HG03280 (cell line): ENCODE results near the gene OR8G1.
"Not testable (repeated sequence)": the region's sequence is repeated elsewhere in the genome, so short reads cannot be mapped to it uniquely, and the experiment has no call there.

Source experiments
- ATAC-seq: cut with Tn5 transposase; IDR thresholded peaks from one replicate; pipeline ENCODE4 v1.9.1; 2021; ENCODE audit warnings: mild to moderate bottlenecking, moderate library complexity; ENCODE audit not compliant: unreplicated experiment

The OR8G1 gene

DNA sequence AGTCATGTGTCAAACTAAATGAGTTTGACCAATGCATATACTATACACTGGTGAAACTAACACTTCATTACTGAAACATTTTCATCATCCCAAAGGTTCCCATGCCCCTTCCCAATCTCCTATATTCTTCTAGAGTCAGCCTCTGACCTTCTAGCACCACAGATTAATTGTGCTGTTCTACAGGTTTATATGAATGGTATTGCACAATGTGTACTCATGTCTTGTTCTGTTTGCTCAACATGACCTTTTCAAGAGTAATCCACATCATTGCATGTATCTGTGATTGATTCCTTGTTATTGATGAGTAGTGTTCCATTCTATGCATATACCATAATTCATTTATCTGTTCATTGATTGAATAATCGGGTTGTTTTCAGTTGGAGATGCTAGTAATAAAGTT, 7.5 kb upstream of the OR8G1 start:
- no peak for ATAC-seq

DNA sequence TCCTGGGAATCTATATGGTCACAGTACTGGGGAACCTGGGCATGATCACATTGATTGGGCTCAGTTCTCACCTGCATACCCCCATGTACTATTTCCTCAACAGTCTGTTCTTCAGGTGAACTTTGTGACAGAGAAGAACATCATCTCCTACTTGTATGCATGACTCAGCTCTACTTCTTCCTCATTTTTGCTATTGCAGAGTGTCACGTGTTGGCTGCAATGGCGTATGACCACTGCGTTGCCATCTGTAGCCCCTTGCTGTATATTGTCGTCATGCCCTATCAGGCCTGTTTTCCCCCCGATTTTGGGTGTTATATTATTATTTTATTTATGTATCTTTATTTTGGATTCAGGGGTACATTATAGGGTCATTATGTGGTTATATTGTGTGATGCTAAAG, 2.4 kb upstream of the OR8G1 start:
- ATAC-seq: no peak

DNA sequence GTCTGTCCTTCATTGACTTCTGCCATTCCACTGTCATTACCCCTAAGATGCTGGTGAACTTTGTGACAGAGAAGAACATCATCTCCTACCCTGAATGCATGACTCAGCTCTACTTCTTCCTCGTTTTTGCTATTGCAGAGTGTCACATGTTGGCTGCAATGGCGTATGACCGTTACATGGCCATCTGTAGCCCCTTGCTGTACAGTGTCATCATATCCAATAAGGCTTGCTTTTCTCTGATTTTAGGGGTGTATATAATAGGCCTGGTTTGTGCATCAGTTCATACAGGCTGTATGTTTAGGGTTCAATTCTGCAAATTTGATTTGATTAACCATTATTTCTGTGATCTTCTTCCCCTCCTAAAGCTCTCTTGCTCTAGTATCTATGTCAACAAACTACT, 9.0 kb downstream of the OR8G1 start:
- not testable (repeated sequence) for ATAC-seq

DNA sequence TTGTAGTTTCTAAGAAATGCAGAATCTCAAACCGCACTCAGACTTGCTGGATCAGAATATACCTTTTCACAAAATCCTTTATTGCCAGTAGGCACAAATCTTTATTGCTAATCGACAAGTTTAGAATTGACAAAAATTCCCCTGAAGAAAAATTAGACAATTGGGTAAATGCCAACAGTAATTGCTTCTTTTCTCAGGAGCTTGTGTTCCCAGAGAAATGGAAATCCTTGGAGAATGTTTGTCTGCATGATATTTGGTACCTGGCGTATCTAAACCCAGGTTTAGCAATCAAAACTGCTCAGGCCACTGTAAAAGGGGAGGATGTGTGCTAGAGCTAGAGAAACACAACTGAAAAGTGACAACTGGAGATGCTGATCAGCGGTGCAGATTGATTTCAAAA, 15.2 kb downstream of the OR8G1 start, which contains the start of gene OR8G5:
Gene OR8G5, plus strand, starts transcription at position 301 of the 400 bp plus-strand sequence. CDS start 8,556 bp downstream, outside the sequence.
- no peak for ATAC-seq

DNA sequence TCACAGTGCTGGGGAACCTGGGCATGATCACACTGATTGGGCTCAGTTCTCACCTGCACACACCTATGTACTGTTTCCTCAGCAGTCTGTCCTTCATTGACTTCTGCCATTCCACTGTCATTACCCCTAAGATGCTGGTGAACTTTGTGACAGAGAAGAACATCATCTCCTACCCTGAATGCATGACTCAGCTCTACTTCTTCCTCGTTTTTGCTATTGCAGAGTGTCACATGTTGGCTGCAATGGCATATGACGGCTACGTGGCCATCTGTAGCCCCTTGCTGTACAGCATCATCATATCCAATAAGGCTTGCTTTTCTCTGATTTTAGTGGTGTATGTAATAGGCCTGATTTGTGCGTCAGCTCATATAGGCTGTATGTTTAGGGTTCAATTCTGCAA, 24.1 kb downstream of the OR8G1 start:
- not testable (repeated sequence) for ATAC-seq

DNA sequence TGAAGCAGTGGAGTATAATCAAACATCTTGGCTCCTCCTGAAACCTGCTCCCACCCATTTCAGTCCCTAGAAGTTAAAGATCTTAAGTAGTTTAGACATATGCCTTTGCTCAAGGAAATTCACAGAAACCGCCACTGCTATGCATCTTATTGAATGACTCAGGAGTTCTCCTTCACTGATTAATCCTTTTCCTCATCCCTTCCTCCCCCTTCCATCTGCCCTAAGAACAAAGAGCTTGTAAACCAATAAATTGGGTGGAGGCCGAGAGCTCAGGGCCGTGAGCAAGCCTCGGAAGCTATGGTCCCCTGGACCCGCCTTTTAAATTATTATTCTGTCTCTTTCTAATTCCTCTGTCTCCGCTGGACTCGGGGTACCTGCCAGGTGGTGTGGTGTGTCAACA, 30.0 kb downstream of the OR8G1 start:
- not testable (repeated sequence) for ATAC-seq

DNA sequence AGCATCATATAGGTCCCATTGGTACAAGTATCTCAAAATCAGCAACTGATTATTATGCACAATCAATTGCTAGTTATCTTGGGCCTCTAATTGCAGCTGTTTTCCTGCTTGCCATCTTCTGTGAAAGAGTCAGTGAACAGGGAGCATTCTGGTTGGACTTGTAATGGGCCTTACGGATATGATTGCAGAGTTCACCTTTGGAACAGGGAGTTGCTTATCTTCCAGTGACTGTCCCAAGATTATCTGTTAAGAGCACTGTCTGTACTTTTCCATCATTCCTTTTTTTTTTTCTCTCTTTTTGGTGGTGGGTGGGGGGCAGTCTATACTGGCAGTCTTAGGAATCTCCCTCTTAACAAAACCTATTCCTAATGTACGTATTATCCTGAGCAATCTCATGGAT, 33.1 kb downstream of the OR8G1 start:
- no peak for ATAC-seq

DNA sequence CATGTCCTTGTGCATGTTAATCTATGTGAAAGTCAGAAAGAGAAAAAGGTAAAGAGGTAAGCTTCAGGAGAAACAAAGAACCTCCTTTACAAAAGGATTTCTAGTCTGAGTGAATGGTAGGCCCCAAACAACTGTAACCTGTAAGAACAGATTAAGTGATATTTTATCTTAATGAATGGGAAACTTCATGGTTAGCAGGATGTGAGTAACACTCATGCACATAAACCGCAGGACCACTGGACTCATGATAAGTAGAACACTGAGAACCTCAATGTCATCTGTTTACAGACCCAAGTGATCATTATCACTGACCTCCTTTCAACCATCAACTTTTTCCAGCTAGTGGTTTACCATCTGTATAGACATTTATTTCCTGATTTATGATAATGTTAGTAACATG, 35.2 kb downstream of the OR8G1 start:
- ATAC-seq: no peak

DNA sequence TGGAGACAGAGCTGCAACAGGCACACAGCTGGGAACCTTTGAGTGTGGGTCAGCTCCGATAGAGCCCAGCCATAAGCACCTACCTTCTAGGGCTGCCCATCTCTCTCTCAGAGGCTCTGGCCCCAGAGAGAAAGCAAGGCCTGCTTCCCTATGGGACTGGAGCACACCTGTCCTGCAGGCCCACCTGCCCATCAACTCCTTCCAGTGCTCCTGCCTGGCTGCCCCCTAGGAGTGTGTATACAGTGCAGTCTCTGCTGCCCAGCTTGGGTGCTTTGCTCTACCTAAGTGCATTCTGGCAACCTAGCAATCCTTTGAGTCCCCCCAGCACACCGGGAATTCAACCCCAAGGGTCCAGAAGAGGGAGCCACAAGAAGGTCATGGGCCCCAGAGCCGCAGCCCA, 36.3 kb downstream of the OR8G1 start:
- ATAC-seq: no peak

DNA sequence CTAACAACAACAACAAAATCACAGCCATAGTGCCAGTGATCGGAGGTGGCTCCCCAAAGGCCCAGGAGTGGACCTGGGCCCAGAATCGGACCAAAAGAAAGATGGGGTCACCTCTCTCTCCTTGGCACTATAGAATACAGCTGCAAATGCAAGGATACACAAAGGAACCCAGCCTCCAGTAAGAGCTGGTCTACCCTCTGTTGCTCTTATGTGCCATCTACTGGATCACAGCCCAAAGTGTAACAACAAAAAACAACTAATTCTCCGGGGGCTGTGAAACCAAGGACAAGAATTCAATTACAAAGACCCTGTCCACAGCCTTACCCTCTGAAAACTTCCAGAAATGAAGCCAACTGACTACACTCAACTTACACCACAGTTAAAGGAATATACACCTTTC, 36.9 kb downstream of the OR8G1 start:
- no peak for ATAC-seq

DNA sequence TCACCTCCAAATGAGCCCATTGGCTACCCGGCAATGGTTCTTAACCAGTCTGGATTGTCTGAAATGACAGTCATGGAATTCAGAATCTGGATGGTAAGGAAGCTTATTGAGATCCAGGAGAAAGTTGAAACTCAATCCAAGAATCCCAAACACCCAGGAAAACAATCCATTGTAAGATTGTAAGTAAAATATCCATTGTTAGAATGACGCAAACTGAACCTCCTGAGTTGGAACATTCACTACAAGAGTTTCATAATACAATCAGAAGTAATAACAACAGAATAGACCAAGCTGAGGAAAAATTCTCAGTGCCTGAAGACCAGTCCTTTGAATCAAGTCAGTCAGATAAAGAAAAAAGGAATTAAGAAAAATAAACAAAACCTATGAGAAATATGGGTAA, 37.4 kb downstream of the OR8G1 start:
- no peak for ATAC-seq

DNA sequence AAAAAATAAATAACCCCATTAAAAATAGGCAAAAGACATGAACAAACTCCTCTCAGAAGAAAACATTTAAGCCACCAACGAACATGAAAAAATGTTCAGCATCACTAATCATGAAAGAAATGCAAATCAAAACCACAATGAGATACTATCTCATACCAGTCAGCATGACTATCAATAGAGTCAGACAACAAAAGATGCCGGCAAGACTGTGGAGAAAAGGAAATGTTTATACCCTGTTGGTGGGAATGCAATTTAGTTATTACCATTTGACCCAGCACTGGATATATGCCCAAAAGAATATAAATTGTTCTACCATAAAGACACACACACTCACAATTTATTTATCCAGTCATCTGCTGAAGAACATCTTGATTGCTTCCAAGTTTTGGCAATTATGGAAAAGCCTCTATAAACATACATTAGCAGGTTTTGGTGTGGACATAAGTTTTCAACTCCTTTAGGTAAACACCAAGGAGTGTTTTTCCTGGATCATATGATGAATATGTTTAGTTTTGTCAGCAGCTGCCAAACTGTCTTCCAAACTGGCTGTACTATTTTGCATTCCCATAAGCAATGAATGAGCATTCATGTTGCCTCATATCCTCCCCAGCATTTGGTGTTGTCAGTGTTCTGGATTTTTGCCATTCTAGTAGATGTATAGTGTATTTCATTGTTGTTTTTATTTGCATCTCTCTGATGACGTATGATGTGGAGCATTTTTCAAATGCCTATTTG, 44.9 kb downstream of the OR8G1 start:
- no peak for ATAC-seq

DNA sequence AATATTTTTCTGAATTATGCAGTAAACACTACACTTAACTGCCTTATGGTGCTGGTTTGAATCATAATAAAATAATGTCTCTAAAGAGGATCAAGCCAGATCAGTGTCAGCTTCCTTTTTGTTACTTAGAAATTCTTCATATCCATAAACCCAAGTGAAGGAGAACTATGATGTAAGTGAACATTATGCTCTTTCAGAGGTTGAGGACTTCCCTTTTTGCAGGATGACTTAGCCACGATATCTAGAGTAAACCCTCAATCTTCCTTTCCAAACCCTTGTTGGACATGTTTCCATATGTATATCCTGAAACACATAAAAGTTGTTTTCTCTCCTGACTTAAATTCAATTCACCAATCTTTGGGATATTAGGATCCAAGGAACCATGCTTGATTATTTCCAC, 53.8 kb downstream of the OR8G1 start:
- no peak for ATAC-seq

DNA sequence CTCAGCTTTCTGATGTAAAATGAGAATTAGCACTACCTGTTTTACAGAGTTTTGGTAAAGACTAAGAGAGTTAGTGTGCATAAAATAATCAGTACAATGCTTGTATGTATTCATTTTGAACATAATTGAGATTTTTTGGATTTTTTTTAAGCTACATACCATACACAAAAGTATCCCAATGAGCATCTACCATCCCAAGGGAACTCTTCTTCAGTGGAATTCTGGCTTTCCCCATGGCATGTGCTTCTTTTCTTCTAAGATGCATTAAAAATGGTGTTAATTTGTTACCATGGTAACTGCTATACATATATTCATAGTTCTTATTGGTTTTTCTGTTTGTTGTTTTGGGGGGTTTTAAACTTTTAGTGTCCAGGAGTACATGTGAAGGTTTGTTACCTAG, 55.1 kb downstream of the OR8G1 start:
- ATAC-seq: no peak

DNA sequence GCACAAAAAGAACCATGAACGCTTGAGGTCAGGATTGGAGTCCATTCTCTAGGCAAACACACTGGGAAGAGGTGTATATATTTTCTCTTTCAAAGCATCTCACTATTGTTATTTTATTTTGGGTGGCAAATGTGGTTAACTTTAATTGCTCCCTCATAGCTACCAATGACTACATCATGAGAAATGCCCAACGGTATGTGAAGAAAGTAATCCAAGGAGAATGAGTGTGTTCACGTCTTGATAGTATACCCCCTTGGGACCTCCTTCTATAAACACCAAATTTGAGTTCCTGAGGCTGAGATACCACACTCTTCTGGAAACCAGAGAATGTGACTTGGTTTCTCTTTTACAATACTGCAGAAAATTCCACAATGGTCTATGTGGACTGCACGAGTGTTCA, 57.0 kb downstream of the OR8G1 start:
- no peak for ATAC-seq

DNA sequence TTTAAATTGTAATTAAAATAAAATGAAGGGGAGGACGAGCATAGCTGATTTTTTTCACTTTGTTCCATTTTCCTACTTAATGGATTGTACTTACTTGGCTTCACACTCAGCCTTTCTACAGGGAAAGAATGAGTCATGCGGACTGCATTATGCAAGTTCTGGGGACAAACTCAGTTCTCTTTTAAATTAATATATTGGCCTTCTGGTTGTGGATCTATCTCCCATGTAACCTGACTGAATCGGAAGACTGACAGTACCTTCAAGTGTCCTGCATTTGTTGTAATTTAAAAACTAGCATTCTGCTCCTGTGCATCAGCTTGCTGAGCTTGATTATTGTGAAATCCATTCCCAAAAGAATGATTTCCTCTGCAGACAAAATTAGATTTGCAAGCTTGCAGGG, 60.7 kb downstream of the OR8G1 start:
- ATAC-seq: no peak

DNA sequence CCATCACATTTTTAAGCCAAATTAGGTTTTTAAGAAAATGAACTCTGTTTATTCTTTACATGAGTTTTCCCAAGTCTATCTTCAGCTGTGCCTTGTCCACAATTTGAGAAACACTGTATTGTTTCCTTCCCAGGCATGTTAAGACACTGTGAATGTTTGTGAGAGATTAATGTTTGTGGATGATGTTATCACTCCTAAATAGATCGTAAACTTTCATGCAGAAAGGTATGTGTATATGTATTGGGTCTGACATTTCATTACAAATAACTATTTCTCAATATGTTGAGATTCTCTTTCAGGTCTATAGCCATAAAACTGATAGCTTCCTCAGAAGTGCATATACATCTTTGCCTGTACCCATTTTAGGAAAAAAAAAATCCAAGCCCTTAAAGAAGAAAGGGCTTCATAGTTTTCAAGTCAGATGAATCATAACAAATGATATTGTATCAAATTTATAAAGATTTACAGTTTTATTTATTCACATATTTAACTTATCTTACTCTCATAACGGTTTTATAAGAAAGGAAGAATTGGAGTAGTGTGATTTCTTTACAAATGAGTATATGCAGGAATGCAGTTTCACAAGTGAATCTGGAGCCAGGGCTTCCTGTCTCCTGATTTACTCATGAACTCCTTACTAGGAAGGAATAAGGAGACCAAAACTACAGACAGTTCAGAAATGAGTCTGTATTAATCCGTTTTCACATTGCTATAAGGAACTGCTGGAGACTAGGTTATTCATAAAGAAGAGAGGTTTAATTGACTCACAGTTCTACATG, 61.6 kb downstream of the OR8G1 start:
- no peak for ATAC-seq
